MM.1S (cell line): Measurements from ENCODE around the gene GNPDA2.

Experiments
- CTCF ChIP-seq: fragments of 300-600 bp; sonication (generic); IDR thresholded peaks from 2 replicates; pipeline ENCODE4 v1.5.1; 2016; ENCODE audit warnings: antibody characterized with exemption, low read length, mixed read lengths
- EZH2 ChIP-seq: fragments of 300-600 bp; sonication (generic); optimal IDR thresholded peaks from 2 replicates; pipeline ENCODE3; 2017; ENCODE audit warnings: low read depth, mild to moderate bottlenecking, antibody characterized with exemption, low read length, mixed read lengths

- TF ChIP-seq CTCF (no peak), EZH2 (no peak)
These were observed 10.5 kb upstream of the GNPDA2 start for GRCh38 chr4:44736900-44737299.
